DMS79 treated with DMSO at 0.1 percent for 48 hours (cell line): Measurements from ENCODE around the gene BSDC1.
A peak's percentile ranks its signal among the peaks of the same experiment; 100 is the strongest.

ENCODE experiments used
- DNase-seq: peaks from one replicate; lab custom pipeline; 2025; lab: John Stamatoyannopoulos, UW

Gene BSDC1

GRCh38 chr1:32336963-32337675 lies 57.1 kb downstream of the BSDC1 start:
- DNase-seq, result no peak

DNA sequence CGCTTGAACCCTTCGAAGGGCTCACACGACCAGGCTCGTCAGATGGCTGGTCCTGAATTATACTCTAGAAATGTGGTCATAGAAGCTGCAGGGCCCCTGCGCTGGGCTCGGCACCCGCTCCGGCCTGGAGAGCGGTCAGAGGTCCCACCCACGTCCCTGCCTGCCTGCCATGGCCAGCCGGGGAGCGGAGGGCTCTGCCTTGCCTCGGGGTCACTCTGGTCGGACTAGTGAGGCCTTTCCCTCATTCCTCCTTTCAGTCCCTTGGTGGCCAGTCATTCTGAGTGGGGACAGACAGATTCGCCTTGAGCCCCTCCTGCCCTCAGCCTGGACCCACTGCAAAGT lies 57.7 kb downstream of the BSDC1 start:
- no peak for DNase-seq

- peak; percentile 66 for DNase-seq
These were observed 58.3 kb downstream of the BSDC1 start, which contains the start of gene MARCKSL1 for GRCh38 chr1:32335790-32336590. Gene MARCKSL1 (minus strand): TSS chr1:32336233. CDS start chr1:32336033, 200 bp downstream.

GRCh38 chr1:32335535-32335789 lies 58.8 kb downstream of the BSDC1 start:
- DNase-seq, result no peak

GRCh38 chr1:32334864-32335534 lies 59.2 kb downstream of the BSDC1 start:
- peak; percentile 21 for DNase-seq

DNA sequence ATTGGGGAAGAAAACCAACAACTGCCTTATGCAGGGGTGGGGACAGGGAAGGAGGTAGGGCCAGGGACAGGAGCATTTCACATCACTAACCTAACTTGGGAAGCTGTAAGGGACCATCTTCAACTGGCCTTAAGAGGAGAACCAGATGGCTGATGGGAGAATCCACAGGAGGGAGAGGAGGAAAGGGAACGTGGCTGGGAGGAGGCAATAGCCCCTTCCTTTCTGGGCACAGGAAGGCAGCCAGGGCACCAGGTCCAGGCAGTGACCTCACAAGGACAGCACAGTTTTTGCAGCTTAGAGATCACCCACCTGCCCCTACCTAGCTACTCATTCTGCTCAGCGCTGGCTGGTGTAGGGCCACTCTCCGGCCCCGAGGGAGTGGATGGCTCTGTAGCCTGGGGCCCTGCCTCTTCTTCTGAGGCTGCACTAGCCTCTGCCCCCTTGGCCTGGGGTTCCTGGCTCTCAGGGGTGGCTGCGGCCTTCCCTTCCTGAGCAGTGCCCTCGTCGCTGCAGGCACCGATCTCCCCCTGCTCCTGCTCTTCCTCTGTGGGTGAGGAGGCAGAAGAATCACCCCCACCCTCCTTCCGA lies 59.9 kb downstream of the BSDC1 start:
- DNase-seq, result no peak

GRCh38 chr1:32333251-32333963 lies 60.8 kb downstream of the BSDC1 start:
- no peak for DNase-seq

GRCh38 chr1:32332290-32333079 lies 61.8 kb downstream of the BSDC1 start:
- no peak for DNase-seq

GRCh38 chr1:32331549-32331948 lies 62.7 kb downstream of the BSDC1 start:
- DNase-seq, result no peak

GRCh38 chr1:32330558-32331151 lies 63.6 kb downstream of the BSDC1 start:
- no peak for DNase-seq

DNA sequence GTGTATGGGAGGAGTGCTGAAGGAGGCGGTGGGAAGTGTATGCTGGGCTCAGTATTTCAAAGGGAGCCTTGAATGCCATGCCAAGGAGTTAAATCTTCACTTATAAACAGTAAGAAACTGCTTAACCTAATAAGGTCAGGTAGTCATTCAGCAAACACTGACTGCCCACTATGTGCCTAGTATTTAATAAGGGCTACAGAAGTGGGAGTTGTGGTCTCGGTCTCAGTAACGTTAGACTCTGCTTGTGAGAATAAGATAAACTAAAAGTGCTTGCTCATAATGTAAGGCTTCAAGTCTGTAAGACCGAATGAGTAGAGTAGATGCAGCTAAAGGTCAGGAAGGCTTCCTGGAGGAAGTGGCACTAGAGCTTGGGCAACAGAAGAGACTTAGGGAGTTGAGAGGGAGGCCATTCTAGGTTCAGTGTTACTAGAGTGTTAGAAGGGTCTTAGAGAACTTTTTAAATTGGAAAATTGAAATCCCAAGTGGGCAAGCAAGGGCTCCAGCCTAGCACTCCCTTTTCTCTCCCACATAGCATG lies 64.2 kb downstream of the BSDC1 start:
- DNase-seq, result no peak

DNA sequence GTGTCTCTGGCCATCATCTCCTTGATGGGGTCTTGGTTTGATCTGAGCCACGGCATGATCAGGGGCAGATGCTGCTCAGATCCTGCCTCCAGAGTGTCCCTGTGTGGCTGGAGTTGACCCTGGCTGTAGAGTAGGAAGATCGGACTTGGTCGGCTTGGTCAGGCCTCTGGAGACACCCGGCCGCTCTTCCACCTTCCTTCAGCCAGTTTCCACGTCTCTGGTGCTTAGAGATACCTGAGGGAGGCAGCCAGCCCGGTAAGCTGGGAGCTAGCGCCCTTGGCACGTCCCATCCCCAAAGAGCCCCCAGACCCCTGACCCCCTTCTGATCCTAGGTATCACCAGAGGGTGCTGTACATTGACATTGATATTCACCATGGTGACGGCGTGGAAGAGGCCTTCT lies 67.0 kb downstream of the BSDC1 start:
- DNase-seq, result no peak

- DNase-seq, result no peak
These were observed 72.4 kb downstream of the BSDC1 start for GRCh38 chr1:32321712-32322291.

DNA sequence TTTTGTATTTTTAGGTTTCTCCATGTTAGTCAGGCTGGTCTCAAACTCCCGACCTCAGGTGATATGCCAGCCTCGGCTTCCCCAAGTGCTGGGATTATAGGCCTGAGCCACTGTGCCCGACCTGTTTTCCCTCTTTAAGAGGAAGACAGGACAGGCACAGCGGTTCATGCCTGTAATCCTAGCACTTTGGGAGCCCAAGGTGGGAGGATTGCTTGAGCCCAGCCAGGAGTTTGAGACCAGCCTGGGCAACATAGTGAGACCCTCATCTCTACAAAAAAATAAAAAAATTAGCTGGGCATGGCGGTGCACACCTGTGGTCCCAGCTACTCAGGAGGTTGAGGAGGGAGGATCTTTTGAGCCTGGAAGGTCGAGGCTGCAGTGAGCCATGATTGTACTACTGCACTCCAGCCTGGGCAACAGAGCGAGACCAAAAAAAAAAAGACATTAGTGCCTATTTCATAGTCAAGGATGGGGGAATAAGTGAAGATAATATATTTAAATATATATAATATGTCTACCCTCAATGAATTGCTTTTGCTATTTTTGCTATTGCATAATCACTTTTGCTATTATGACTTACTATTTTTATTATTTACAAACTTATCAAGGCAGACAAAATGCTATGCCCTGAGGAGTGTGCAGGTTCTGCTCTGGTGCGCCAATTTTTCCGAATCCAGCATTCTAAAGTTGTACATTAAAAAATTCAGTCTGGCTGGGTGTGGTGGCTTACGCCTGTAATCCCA lies 75.9 kb downstream of the BSDC1 start:
- DNase-seq, result no peak

GRCh38 chr1:32316903-32317277 lies 77.4 kb downstream of the BSDC1 start:
- no peak for DNase-seq
